Stimulated activated CD8-positive, alpha-beta memory T cell treated with anti-CD3 and anti-CD28 coated beads, Interleukin-7, amount 100 ng/mL, for 48 hours (primary cell): Measurements from ENCODE around the gene SGTA.

Source experiments
- DNase-seq, 2 donors: peaks; one replicate each; pipeline ENCODE4 v3.0.0-alpha.2; 2020; ENCODE audit warnings: low read depth in 1 of 2; ENCODE audit errors: extremely low read depth in 1 of 2

SGTA gene

GRCh38 chr19:2756921-2757881 is 25.9 kb downstream of the SGTA start:
- DNase-seq: no peak

- no peak for DNase-seq
These were observed 26.6 kb downstream of the SGTA start for GRCh38 chr19:2756477-2756876.

GRCh38 chr19:2755811-2756210 is 27.3 kb downstream of the SGTA start:
- DNase-seq: no peak

GRCh38 chr19:2755448-2755705 is 27.7 kb downstream of the SGTA start:
- DNase-seq: no peak

- no peak for DNase-seq
These were observed 28.2 kb downstream of the SGTA start for GRCh38 chr19:2754659-2755447.

- DNase-seq: no peak
These were observed 31.6 kb downstream of the SGTA start for GRCh38 chr19:2751438-2751830.

- DNase-seq: no peak
These were observed 32.1 kb downstream of the SGTA start for GRCh38 chr19:2750808-2751437.

GRCh38 chr19:2747349-2747748 is 35.7 kb downstream of the SGTA start:
- no peak for DNase-seq

GRCh38 chr19:2744113-2744512 is 39.0 kb downstream of the SGTA start:
- DNase-seq: no peak

GRCh38 chr19:2743099-2743498 is 40.0 kb downstream of the SGTA start:
- DNase-seq: no peak

- DNase-seq: no peak
These were observed 42.8 kb downstream of the SGTA start for GRCh38 chr19:2740314-2740656.

GRCh38 chr19:2739602-2740313 is 43.3 kb downstream of the SGTA start, which contains the start of gene SLC39A3:
Gene SLC39A3, minus strand, starts transcription at chr19:2740017. Its CDS starts 2,760 bp downstream, at chr19:2737257.
- DNase-seq: peak; percentile 96 to 98

- DNase-seq: no peak
These were observed 46.4 kb downstream of the SGTA start for GRCh38 chr19:2736550-2737190.

GRCh38 chr19:2735374-2735773 is 47.7 kb downstream of the SGTA start:
- DNase-seq: no peak

GRCh38 chr19:2734589-2735288 is 48.3 kb downstream of the SGTA start:
- DNase-seq: no peak

- no peak for DNase-seq
These were observed 49.0 kb downstream of the SGTA start for GRCh38 chr19:2733930-2734588.

GRCh38 chr19:2732883-2733282 is 50.2 kb downstream of the SGTA start:
- DNase-seq: no peak

GRCh38 chr19:2732157-2732725 is 50.8 kb downstream of the SGTA start:
- no peak for DNase-seq
